ENCODE data around the gene BMPER. TPM values are rescaled to one million over a fixed set of nuclear protein-coding genes. Genes with fewer than 3 reads are reported as not detected.
A peak's percentile ranks its signal among the peaks of the same experiment; 100 is the strongest.

Gene BMPER
- total RNA-seq, 4 donors from 2014 or later: 0.25 to 2.3 (median 0.96) TPM

GRCh38 chr7:34155220-34155908 lies 250.0 kb downstream of the BMPER start:
- Histone ChIP-seq H3K9me3 (no peaks in the 10 kb centered on the region), H3K27ac (no peak overlapping the region), H3K36me3 (no peaks in the 10 kb centered on the region), H3K4me1 (no peaks in the 10 kb centered on the region), H3K4me3 (replicated peaks in 1 of 3) (no peak overlapping the region), H3K27me3 (no peaks in the 10 kb centered on the region)
- no peak for TF ChIP-seq POLR2A (IDR thresholded peaks at IDR 0.05)
- no peak for TF ChIP-seq CTCF (IDR thresholded peaks at IDR 0.05)
- no peak for DNase-seq
- intact Hi-C loops (cut with DNase I): no loop called here
- 71 to 73% methylated on average over 3 of the region's 3 CpGs for WGBS, 2 donors

GRCh38 chr7:34156336-34156735 lies 251.0 kb downstream of the BMPER start:
- intact Hi-C loops (cut with DNase I): no loop called here
- Histone ChIP-seq H3K4me3 (replicated peaks in 1 of 3) (no peak overlapping the region), H3K27me3 (no peaks in the 10 kb centered on the region), H3K4me1 (no peaks in the 10 kb centered on the region), H3K9me3 (no peaks in the 10 kb centered on the region), H3K36me3 (no peaks in the 10 kb centered on the region), H3K27ac (no peak overlapping the region)
- TF ChIP-seq CTCF (IDR thresholded peaks at IDR 0.05): no peak
- no peak for TF ChIP-seq POLR2A (IDR thresholded peaks at IDR 0.05)
- 69 to 70% methylated on average over 2 of the region's 2 CpGs for WGBS, 2 donors
- no peak for DNase-seq

- no peaks in the 10 kb centered on the region for H3K4me1 ChIP-seq
- no peaks in the 10 kb centered on the region for H3K9me3 ChIP-seq
- 84 to 87% methylated on average over 2 of the region's 2 CpGs for WGBS, 2 donors
- TF ChIP-seq CTCF (IDR thresholded peaks at IDR 0.05) (no peak), POLR2A (IDR thresholded peaks at IDR 0.05) (no peak)
- no peak overlapping the region for H3K27ac ChIP-seq
- DNase-seq: no peak
- intact Hi-C loops (cut with DNase I): no loop called here
- H3K27me3 ChIP-seq: no peaks in the 10 kb centered on the region
- H3K4me3 ChIP-seq (replicated peaks in 1 of 3): no peak overlapping the region
- no peaks in the 10 kb centered on the region for H3K36me3 ChIP-seq
Measured at GRCh38 chr7:34157137-34157536, 251.8 kb downstream of the BMPER start.

- DNase-seq: peak in 1 of 2 donors; percentile 4
- H3K36me3 ChIP-seq: no peaks in the 10 kb centered on the region
- 55 to 57% methylated on average over 12 of the region's 12 CpGs for WGBS, 2 donors
- TF ChIP-seq CTCF (IDR thresholded peaks at IDR 0.05) (no peak), POLR2A (IDR thresholded peaks at IDR 0.05) (no peak)
- H3K9me3 ChIP-seq: no peaks in the 10 kb centered on the region
- no peak overlapping the region for H3K4me3 ChIP-seq (replicated peaks in 1 of 3)
- H3K27ac ChIP-seq: no peak overlapping the region
- intact Hi-C loops (cut with DNase I): no loop called here
- no peaks in the 10 kb centered on the region for H3K4me1 ChIP-seq
- H3K27me3 ChIP-seq: no peaks in the 10 kb centered on the region
Measured at GRCh38 chr7:34158368-34159153, 253.2 kb downstream of the BMPER start.

GRCh38 chr7:34160261-34160752 lies 255.0 kb downstream of the BMPER start:
- H3K36me3 ChIP-seq: no peaks in the 10 kb centered on the region
- no peaks in the 10 kb centered on the region for H3K27me3 ChIP-seq
- WGBS, 2 donors: 37 to 83% methylated on average over 1 to 2 of the region's 2 CpGs
- no peak for TF ChIP-seq POLR2A (IDR thresholded peaks at IDR 0.05)
- DNase-seq: no peak
- H3K4me3 ChIP-seq (replicated peaks in 1 of 3): no peak overlapping the region
- no peaks in the 10 kb centered on the region for H3K4me1 ChIP-seq
- H3K27ac ChIP-seq: no peak overlapping the region
- intact Hi-C loops (cut with DNase I): no loop called here
- H3K9me3 ChIP-seq: no peaks in the 10 kb centered on the region

Measured in thyroid gland (tissue), 4 donors.